AG08396 (cell line): ENCODE data around the gene SNCB.

Experiments
- DNase-seq: peaks from one replicate; pipeline ENCODE4 v3.0.0; 2012; ENCODE audit warnings: low spot score, mixed read lengths

SNCB gene

DNA sequence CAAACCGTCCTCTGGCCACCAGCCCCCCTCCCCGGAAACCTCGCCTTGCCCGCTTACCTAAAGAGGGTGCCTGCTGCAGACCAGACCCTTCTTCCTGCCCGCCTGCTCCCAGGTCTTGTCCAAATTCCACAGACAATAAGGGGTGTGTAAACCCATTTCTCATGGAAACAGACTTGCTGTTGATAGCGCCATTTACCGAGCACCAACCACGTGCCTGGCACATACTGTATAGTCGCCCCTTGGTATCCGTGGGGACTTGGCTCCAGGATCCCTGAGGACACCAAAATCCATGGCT is 56.1 kb downstream of the SNCB start:
- no peak for DNase-seq

DNA sequence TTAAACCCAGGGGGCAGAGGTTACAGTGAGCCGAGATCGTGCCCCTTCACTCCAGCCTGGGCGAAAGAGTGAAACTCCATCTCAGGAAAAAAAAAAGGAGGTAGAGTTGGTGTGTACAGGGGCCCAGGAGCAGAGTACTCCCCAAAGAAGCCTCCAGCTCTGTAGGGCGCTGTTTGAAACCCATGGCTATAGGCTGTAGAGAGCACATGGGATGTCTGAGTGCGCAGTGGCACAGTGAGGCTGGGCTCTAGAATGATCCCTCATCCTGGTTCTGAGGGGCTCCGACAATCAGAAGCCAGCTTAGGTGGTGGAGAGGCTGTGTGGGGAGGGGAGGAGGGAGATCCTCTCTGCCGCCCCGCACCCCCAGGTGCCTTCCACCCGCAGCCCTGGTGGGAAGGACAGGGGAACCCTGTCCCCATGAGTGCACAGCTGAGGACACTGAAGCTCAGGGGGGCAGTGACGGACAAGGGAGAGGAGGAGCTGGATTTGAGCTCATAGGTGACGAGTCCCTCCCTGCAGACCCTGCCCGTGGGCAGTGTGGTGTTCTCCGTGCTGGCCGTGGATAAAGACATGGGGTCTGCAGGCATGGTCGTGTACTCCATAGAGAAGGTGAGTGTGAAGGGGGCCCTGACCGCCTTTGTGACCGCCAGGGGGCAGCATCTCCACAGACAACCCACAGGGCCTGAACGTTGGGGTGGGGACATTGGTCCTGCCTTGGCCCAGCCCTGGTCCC is 56.6 kb downstream of the SNCB start:
- DNase-seq, result peak; percentile 83
